ENCODE data around the gene TMEM135.

TMEM135 gene

DNA sequence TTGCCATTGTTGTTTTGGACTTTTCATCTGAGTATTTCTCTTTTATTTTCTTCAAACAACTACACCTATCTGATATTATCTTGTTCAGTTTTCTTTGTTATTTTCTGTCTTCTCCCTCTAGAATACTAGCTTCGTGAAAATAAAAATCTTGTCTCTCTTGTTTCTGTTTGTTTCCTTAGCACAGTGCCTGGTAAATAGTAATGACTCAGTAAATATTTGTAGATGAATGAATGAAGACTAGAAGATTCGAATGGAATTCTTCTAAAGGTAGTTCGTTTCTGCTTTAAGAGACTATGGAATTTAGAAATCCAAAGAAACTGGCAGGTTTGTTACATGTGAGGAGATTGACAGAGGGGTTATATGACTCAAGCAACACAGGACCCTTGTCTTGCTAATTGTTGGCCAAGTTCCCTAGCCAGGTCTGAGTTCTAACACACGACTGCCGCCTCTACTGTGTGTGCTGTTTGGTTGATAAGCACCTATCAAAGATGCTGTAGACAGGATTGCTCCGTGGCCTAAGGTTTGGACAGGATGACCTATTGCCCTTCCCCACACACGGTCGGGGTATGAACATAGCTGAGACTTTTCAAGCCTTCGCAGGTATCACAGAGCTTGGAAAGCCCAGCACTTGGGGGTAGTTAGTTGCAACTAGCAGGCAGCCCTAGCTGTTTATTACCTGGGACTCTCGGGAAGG, 831 bp upstream of the TMEM135 start:
- TF ChIP-seq ZNF274 (IDR thresholded peaks at IDR 0.05; ENCODE audit: low read depth, low read length): no peak
- peak overlapping the region; percentile 79; the same call in 1 of the 2 replicates for H3K4me3 ChIP-seq (ENCODE audit: low read length)

DNA sequence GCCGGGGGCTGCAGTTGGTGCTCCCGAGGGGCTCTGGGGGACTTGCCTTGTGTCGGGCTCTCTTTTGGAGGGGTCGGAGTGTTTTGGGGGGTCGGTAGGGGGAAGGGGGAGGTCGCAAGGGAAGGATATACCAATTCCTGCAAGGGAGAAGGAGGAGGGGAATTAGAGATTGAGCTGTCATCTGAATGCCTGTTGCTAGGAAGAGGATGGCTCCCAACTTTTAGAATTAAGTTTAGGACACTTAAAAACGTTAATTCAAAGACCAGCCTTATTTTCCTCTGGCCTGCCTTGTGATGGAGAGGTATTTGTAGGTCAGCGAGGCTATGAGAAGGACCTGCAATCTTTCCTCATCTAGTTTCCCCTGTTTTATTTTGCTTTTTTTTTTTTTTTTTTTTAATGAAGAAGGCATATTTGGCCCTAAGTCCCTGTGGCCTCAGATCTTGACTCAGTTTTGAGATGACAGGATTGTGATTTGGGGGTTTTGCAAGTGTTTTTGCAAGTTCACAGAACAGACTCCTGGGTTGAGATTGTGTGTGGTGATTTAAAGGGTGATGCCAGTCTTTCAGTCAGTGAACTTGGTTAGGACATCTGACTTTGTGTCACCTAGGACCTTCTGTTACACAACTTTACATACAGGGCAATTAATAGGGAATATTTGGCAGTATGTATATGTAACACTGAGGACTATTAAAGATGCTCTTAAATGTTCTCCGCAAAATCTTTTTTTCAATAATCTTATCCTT, 672 bp downstream of the TMEM135 start:
- peak overlapping the region; percentile 79 for H3K4me3 ChIP-seq (ENCODE audit: low read length)
- TF ChIP-seq ZNF274 (IDR thresholded peaks at IDR 0.05; ENCODE audit: low read depth, low read length): no peak

DNA sequence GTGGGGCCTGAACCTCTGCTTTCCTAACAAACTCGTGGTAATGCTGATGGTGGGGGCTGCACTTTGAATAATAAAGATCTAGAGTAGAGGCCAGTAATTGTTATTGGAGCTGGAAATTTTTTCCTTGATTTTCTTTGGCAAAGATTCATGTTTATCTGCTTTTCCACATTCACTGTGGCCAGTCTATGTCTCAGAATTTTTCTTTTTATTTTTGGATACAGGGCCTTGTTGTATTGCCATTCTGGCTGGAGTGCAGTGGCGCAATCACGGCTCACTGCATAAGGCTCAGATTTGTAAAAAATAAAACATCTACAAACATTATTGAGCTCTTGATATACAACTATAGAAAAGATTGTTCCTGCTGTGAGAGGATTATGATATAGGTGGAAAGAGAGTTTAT, 1.6 kb downstream of the TMEM135 start:
- no peak overlapping the region for H3K4me3 ChIP-seq (ENCODE audit: low read length)
- no peak for TF ChIP-seq ZNF274 (IDR thresholded peaks at IDR 0.05; ENCODE audit: low read depth, low read length)

DNA sequence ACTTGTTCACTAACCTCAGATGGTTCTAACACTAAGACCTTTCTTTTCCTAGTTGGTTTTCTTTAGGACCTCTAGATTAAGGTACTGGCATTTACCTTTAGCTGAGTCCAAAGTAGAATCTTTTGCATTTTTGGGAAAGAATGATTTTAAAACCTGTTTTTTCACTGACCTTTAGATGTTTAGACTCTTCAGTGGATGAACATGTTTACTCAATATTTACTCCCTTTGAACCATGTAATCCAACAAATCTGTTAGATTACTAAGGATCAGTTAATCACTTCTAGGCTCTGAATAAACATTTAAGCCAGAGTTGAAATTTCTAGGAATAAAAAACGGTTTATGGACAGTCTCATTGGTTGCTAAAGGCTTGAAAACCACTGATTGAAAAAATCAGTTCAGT, 6.2 kb downstream of the TMEM135 start:
- no peak overlapping the region for H3K4me3 ChIP-seq (ENCODE audit: low read length)
- no peak for TF ChIP-seq ZNF274 (IDR thresholded peaks at IDR 0.05; ENCODE audit: low read depth, low read length)

DNA sequence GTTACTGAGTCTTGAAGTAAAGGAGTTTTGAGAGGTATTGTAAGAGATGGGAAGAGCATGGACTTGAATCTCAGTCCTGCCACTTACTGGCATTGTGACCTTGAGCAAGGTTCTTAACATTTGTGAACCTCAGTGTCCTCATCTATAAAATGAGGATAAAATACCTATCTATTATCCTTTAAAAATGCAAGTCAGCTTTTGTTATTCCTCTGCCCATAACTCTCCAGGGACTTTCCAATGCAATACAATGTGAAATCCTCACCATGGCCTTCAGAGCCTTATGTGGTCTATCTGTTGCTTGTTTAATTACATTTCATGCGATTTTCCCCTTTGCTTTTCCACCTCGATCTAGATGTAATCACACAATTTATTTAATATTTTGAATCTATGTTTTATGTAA, 9.1 kb downstream of the TMEM135 start:
- no peak for TF ChIP-seq ZNF274 (IDR thresholded peaks at IDR 0.05; ENCODE audit: low read depth, low read length)

DNA sequence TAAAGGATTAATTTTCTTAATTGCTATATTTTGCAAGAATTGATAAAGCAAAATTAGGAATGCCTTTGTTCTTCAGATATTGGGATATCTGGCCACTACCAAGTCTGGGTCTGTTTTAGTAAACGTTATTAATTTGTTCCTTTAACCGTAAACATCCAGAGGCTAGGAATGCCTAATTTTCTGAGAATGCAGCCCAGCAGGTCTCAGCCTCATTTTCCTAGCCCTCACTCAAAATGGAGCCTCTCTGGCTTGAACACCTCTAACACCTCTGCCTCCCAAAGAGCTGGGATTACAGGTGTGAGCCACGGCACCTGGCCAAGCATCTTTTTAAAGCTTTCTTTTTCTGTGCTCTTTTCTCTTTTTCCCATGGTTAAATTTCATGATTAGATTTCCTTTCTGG, 18.4 kb downstream of the TMEM135 start:
- TF ChIP-seq ZNF274 (IDR thresholded peaks at IDR 0.05; ENCODE audit: low read depth, low read length): no peak
- H3K4me3 ChIP-seq (ENCODE audit: low read length): no peak overlapping the region

More for the DNA sequence above, 9.1 kb downstream of the TMEM135 start:
- H3K4me3 ChIP-seq (ENCODE audit: low read length): no peak overlapping the region

DNA sequence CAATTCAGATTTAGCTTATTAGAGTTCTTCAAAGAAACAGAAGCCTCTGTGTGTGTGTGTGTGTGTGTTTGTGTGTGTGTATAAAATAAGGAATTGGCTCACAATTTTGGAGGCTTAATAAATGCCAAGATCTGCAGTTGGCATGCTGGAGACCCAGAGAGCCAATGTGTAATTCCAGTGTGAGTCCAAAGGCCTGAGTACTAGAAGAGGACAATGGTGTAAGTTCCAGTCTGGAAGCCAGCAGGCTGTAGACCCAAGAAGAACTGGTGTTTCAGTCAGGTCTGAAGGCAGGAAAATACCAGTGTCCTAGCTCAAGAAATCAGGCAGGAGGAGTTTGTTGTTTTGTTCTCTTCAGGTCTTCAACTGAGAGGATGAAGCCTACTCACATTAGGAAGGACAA, 20.0 kb downstream of the TMEM135 start:
- TF ChIP-seq ZNF274 (IDR thresholded peaks at IDR 0.05; ENCODE audit: low read depth, low read length): no peak
- no peak overlapping the region for H3K4me3 ChIP-seq (ENCODE audit: low read length)

DNA sequence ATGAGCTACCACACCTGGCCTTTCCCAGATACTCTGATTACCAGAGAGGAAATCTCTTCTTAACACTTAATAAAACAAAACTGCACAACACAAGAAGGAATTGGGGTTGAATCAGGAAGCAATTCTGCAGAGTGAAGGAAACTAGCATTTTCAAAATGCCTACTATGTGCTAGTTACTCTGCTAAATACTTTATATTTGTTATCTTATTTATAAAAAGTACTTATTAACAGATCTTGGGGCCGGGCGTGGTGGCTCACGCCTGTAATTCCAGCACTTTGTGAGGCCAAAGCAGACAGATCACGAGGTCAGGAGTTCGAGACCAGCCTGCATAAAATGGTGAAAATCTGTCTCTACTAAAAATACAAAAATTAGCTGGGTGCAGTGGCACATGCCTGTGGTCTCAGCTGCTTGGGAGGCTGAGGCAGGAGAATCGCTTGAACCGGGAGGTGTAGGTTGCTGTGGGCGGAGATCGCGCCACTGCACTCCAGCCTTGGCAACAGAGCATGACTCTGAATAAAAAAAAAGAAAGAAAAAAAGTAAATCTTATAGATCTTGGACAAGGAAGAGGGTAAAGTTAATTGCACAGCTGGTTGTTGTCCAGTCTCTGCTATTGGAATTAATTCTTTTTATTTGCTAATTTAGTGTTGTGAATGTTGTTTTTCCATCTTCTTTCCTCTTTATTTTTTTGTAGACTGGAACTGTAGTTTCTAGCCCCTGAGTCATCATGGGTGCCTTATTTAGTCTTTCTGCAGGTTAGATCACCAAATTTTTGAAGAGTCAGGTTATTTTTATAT, 22.1 kb downstream of the TMEM135 start:
- H3K4me3 ChIP-seq (ENCODE audit: low read length): no peak overlapping the region
- TF ChIP-seq ZNF274 (IDR thresholded peaks at IDR 0.05; ENCODE audit: low read depth, low read length): no peak

DNA sequence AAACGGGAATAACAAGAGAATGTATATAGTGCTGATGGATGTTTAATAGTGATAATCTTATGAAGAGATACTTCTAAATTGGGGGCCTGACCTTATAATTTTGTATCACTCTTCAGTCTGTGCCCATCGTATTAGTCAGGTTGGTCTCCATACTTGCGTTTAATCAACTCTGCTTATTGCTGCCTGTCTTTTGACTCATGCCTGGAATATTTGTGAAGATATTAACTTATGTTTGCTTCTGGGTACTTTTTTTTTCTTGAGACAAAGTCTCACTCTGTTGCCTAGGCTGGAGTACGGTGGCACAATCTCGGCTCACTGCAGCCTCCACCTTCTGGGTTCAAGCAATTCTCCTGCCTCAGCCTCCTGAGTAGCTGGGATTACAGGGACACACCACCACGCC, 24.0 kb downstream of the TMEM135 start:
- no peak overlapping the region for H3K4me3 ChIP-seq (ENCODE audit: low read length)
- TF ChIP-seq ZNF274 (IDR thresholded peaks at IDR 0.05; ENCODE audit: low read depth, low read length): no peak

DNA sequence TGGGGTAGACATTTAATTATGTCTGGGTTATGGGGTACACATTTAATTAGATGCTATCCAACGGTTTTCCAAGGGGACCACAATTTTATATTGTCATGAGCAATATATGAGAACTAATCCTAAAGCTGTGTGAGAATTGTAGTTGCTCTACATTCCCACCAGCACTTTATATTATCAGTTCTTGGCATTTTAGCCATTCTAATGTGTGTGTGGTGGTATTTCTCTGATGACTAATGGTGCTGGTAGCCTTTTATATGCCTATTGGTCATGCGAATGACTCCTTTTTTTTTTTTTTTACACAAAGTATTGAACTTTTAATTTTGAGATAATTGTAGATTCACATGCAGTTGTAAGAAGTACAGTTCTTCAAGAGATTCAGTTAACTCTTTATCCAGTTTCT, 26.2 kb downstream of the TMEM135 start:
- no peak overlapping the region for H3K4me3 ChIP-seq (ENCODE audit: low read length)
- no peak for TF ChIP-seq ZNF274 (IDR thresholded peaks at IDR 0.05; ENCODE audit: low read depth, low read length)

DNA sequence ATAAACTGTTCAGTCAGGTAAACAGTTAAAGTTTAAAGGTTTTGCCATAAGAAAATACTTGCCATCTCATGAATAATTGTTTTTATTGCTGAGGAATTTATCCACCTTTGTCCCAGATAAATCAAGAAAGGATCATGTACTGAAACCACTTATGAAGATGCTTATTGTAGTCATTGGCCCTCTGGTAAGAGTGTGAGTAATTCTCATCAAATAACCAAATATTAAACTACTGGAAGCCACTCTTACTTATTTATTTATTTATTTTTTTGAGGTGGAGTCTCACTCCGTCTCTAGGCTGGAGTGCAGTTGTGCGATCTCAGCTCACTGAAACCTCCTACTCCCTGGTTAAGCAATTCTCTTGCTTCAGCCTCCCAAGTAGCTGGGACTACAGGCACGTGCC, 35.1 kb downstream of the TMEM135 start:
- no peak for TF ChIP-seq ZNF274 (IDR thresholded peaks at IDR 0.05; ENCODE audit: low read depth, low read length)

DNA sequence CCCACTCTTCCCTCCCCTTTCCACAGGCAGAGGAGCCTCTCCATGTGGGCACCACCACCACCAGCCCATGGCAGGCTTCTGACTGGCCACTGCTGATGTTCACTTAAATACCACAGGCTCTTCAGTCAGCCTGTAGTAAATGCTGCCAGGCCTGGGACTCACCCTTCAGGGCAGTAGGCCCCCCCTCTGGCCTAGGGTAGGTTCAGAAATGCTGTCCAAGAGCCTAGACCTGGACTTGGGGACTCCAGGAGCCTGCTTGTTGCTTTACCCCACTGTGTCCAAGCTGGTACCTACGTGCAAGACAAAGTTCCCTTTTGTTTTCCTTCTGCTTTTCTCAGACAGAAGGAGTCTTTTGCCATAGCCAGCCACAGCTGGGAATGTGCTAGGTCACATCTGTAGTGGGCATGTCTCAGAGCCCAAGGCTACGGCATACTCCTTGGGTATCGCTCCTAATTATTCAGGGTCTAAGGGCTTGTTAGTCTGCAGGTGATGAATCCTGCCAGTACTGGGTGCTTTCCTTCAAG, 38.6 kb downstream of the TMEM135 start:
- no peak overlapping the region for H3K4me3 ChIP-seq (ENCODE audit: low read length)
- TF ChIP-seq ZNF274 (IDR thresholded peaks at IDR 0.05; ENCODE audit: low read depth, low read length): no peak

More for the DNA sequence above, 35.1 kb downstream of the TMEM135 start:
- H3K4me3 ChIP-seq (ENCODE audit: low read length): no peak overlapping the region

DNA sequence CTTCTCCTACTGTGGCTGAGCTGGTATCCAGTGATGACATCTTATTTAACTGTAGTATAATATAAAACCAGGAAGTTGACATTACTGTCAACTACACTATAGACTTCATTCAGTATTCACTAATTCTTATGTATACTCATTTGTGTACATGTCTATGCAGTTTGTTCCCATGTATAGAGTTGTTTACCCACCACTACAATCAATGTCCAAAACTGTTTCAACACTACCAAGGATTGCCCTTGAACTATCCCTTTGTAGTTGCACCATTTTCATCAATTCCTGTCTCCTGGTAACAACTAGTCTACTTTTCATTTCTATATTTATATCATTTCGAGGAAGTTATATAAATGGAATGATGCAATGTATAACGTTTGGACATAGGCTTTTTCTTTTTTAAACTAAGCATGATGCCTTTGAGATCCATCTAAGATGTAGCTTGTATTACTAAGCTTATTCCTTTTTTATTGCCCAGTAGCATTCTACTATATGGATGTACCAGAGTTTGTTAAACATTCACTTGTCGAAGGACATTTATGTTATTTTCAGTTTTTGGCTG, 39.2 kb downstream of the TMEM135 start:
- no peak overlapping the region for H3K4me3 ChIP-seq (ENCODE audit: low read length)
- no peak for TF ChIP-seq ZNF274 (IDR thresholded peaks at IDR 0.05; ENCODE audit: low read depth, low read length)

DNA sequence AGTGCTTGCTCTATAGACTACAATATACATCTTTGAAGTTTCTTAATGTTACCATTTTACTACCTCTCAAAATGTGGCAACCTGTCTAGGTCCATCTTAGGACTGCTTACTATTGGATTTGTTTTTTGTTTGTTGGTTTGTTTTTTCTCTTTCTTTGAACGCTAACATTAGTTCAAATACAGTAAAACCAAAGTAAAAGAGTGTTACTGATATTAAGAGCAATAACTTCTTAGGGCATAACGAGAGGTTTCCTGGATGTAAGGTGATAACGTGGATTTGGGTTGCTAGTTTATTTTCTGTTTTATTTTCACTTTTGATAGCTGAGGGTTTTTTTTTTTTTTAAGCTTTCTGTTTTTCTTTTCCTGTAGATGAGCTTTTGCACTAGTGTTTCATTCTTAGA, 43.6 kb downstream of the TMEM135 start:
- H3K4me3 ChIP-seq (ENCODE audit: low read length): no peak overlapping the region
- no peak for TF ChIP-seq ZNF274 (IDR thresholded peaks at IDR 0.05; ENCODE audit: low read depth, low read length)
